GM12878 (cell line): Measurements from ENCODE around the gene CCNJ. TPM values are rescaled to one million over a fixed set of nuclear protein-coding genes. Genes with fewer than 3 reads are reported as not detected.

Experiments used
- ATAC-seq: fragments of 200-7000 bp; cut with Tn5 transposase; 3 replicates; pipeline ENCODE4 v1.9.1; 2020; ENCODE audit warnings: mild to moderate bottlenecking, moderate library complexity
- BruUV-seq: library from RNA; stranded (reverse); fragments of 400-500 nt; replicated peaks from 2 replicates; lab custom pipeline; 2021; lab: Mats Ljungman, UMichigan
- CTCF ChIA-PET: fragments of 300-600 bp; sonication (Branson Sonifier 250); formaldehyde crosslinking; extraction: SDS; loops from one replicate; lab custom pipeline; 2021; ENCODE audit warnings: inconsistent platforms; lab: Yijun Ruan, JAX
- POLR2A ChIA-PET: fragments of 350-600 bp; formaldehyde crosslinking; extraction: SDS; loops from one replicate; lab custom pipeline; 2021; ENCODE audit warnings: inconsistent platforms; lab: Charles Lee
- RAD21 ChIA-PET: fragments of 300-600 bp; sonication (Branson Sonifier 250); formaldehyde crosslinking; loops from one replicate; lab custom pipeline; 2023; ENCODE audit warnings: antibody characterized with exemption; ENCODE audit not compliant: unreplicated experiment; lab: Charles Lee
- SMC1A ChIA-PET: fragments of 300-600 bp; sonication (Branson Sonifier 250); formaldehyde crosslinking; loops from one replicate; lab custom pipeline; 2023; ENCODE audit not compliant: unreplicated experiment, uncharacterized antibody; lab: Charles Lee
- DNase-seq: peaks from one replicate; pipeline ENCODE4 v3.0.0-alpha.2; 2011; ENCODE audit warnings: low read depth, low spot score
- FAIRE-seq: peaks from 3 replicates; lab custom pipeline; 2011; peaks lifted over from hg19 to GRCh38; lab: Jason Lieb, UNC
- H2AFZ ChIP-seq: 2 replicates; pipeline ENCODE4 v1.6.0; 2011; ENCODE audit warnings: low read depth, low read length, control low read depth; ENCODE audit not compliant: control insufficient read depth
- H3K27ac ChIP-seq: 2 replicates; pipeline ENCODE4 v1.5.1; 2011; ENCODE audit warnings: control low read depth; ENCODE audit not compliant: control insufficient read depth, insufficient read depth
- H3K27me3 ChIP-seq, 2 experiments: replicated peaks in 1 of 2; 2 replicates each; pipeline versions ENCODE4 v1.6.0 to v1.6.1; 2011; ENCODE audit warnings: low read length in 1 of 2; ENCODE audit not compliant: control insufficient read depth in 2 of 2, insufficient read depth in 2 of 2
- H3K36me3 ChIP-seq, 2 experiments: 2 replicates each; pipeline ENCODE4 v1.5.1; 2011; ENCODE audit warnings: low read length in 1 of 2; ENCODE audit not compliant: control insufficient read depth in 2 of 2, insufficient read depth in 2 of 2
- H3K4me1 ChIP-seq: 2 replicates; pipeline ENCODE4 v1.6.1; 2011; ENCODE audit warnings: mild to moderate bottlenecking, low read length, moderate library complexity, mixed read lengths; ENCODE audit not compliant: control insufficient read depth, insufficient read depth
- H3K4me2 ChIP-seq: 2 replicates; pipeline ENCODE4 v1.6.0; 2011; ENCODE audit warnings: control low read depth; ENCODE audit not compliant: control insufficient read depth, insufficient read depth
- H3K4me3 ChIP-seq: fragments of 200-600 bp; sonication (generic); 2 replicates; pipeline ENCODE4 v1.5.1; 2016
- H3K79me2 ChIP-seq: 2 replicates; pipeline ENCODE4 v1.6.0; 2011; ENCODE audit warnings: low read length; ENCODE audit not compliant: control insufficient read depth, insufficient read depth
- H3K9ac ChIP-seq: 2 replicates; pipeline ENCODE4 v1.8.0; 2011; ENCODE audit warnings: low read length, control low read depth, mixed read lengths; ENCODE audit not compliant: control insufficient read depth, insufficient read depth
- H3K9me3 ChIP-seq: replicated peaks from 3 replicates; pipeline ENCODE4 v1.5.1; 2011; ENCODE audit warnings: mild to moderate bottlenecking, low read length; ENCODE audit not compliant: control insufficient read depth, insufficient read depth
- H4K20me1 ChIP-seq: 2 replicates; pipeline ENCODE4 v1.6.0; 2011; ENCODE audit not compliant: control insufficient read depth, insufficient read depth
- CBX5 ChIP-seq: sonication (generic); IDR thresholded peaks from 2 replicates; pipeline ENCODE4 v1.6.1; 2016; ENCODE audit warnings: low read depth, moderate library complexity, mild to moderate bottlenecking, inconsistent platforms
- DPF2 ChIP-seq: fragments of 450-650 bp; IDR thresholded peaks from 2 replicates; pipeline ENCODE4 v1.6.1; 2017; ENCODE audit warnings: mild to moderate bottlenecking
- EED ChIP-seq: sonication (generic); IDR thresholded peaks from 2 replicates; pipeline ENCODE4 v1.6.1; 2016; ENCODE audit warnings: antibody characterized with exemption, low read depth
- ETV6 ChIP-seq, 2 experiments: fragments of 450-650 bp in 1 of 2; IDR thresholded peaks in 1 of 2; conservative IDR thresholded peaks in 1 of 2; 2 replicates each; pipeline ENCODE4 v1.6.1; 2014; ENCODE audit warnings: antibody characterized with exemption in 1 of 2, borderline replicate concordance in 1 of 2, low read depth in 1 of 2, mild to moderate bottlenecking in 1 of 2, moderate library complexity in 1 of 2
- KAT2A ChIP-seq: conservative IDR thresholded peaks from 2 replicates; pipeline ENCODE4 v1.6.1; 2011; ENCODE audit warnings: low read depth, low read length; ENCODE audit not compliant: control insufficient read depth
- MTA3 ChIP-seq: IDR thresholded peaks from 2 replicates; pipeline ENCODE4 v1.6.1; 2012; ENCODE audit warnings: low read length, inconsistent platforms, borderline replicate concordance
- POU2F2 ChIP-seq: IDR thresholded peaks from 3 replicates; pipeline ENCODE4 v1.6.1; 2011; ENCODE audit warnings: low read depth, mild to moderate bottlenecking, low read length, borderline replicate concordance
- RAD21 ChIP-seq: IDR thresholded peaks from 2 replicates; pipeline ENCODE4 v1.6.1; 2011; ENCODE audit warnings: mild to moderate bottlenecking, low read depth, low read length, moderate library complexity; ENCODE audit not compliant: insufficient read depth
- RAD51 ChIP-seq: fragments of 450-650 bp; IDR thresholded peaks from 2 replicates; pipeline ENCODE4 v1.6.1; 2016; ENCODE audit warnings: moderate library complexity, mild to moderate bottlenecking, inconsistent platforms
- RCOR1 ChIP-seq: conservative IDR thresholded peaks from 2 replicates; pipeline ENCODE4 v1.6.1; 2012; ENCODE audit warnings: low read depth, low read length, improper control_type of control experiment
- SMARCA5 ChIP-seq: fragments of 450-650 bp; IDR thresholded peaks from 2 replicates; pipeline ENCODE4 v1.6.1; 2017; ENCODE audit warnings: mild to moderate bottlenecking
- SMC3 ChIP-seq: IDR thresholded peaks from 2 replicates; pipeline ENCODE4 v1.6.1; 2011; ENCODE audit warnings: low read length, improper control_type of control experiment, borderline replicate concordance
- SUPT20H ChIP-seq: IDR thresholded peaks from 2 replicates; pipeline ENCODE4 v1.6.1; 2011; ENCODE audit warnings: low read depth, mild to moderate bottlenecking, low read length, moderate library complexity, borderline replicate concordance; ENCODE audit not compliant: control insufficient read depth
- TARDBP ChIP-seq: IDR thresholded peaks from 2 replicates; pipeline ENCODE4 v1.6.1; 2016; ENCODE audit warnings: borderline replicate concordance
- ZNF207 ChIP-seq: fragments of 450-650 bp; IDR thresholded peaks from 2 replicates; pipeline ENCODE4 v1.6.1; 2014; ENCODE audit warnings: antibody characterized with exemption, mild to moderate bottlenecking, borderline replicate concordance
- WGBS: methylation state at CpG from one replicate; pipeline ENCODE4 v1.1.6; 2016; ENCODE audit warnings: low lambda C conversion rate; ENCODE audit not compliant: insufficient replicate concordance, insufficient coverage; ENCODE audit errors: missing lambda C conversion rate; 5-methylcytosine and 5-hydroxymethylcytosine counted together
- in situ Hi-C: fragments of 300-500 bp; cut with MboI; formaldehyde crosslinking; loops from 9 replicates; pipeline ENCODE4 v1.14.3; 2018; ENCODE audit warnings: mixed read lengths
- intact Hi-C: fragments of 100-400 bp; cut with micrococcal nuclease; formaldehyde crosslinking; loops from one replicate; pipeline ENCODE4 v1.14.2; 2022; ENCODE audit not compliant: unreplicated experiment
- polyA plus RNA-seq, 11 experiments: library from polyadenylated mRNA; depleted of rRNA in 4 of 11; unstranded in 6 of 11; stranded (reverse) in 5 of 11; fragments of >200 nt; fragmentation: Nextera tagmentation in 4 of 11; fragmentation: Illumina TruSeq in 1 of 11; extraction: Ambion mirVana in 4 of 11; extraction: Trizol in 1 of 11; gene quantifications; 1 replicate in 1 of 11; 2 replicates in 10 of 11; pipeline versions ENCODE4 v1.2.1 to v1.2.3, GENCODE V29; 2011 to 2016; ENCODE audit warnings: inconsistent platforms in 2 of 11, missing spikeins in 2 of 11, low read depth in 1 of 11
- total RNA-seq, 4 experiments: library from RNA; depleted of rRNA in 3 of 4; stranded (reverse); fragments of >200 nt in 3 of 4; fragmentation: Illumina TruSeq in 1 of 4; extraction: Trizol in 1 of 4; gene quantifications; 2 replicates each; pipeline versions ENCODE4 v1.2.1 to v1.2.3, GENCODE V29; 2013 to 2021
- TF ChIP-seq, protein P1 (sequence below): IDR thresholded peaks from 2 replicates; pipeline ENCODE4 v1.6.1; 2012; ENCODE audit warnings: improper control_type of control experiment, low read depth, low read length; ENCODE audit not compliant: insufficient replicate concordance
- TF ChIP-seq, protein P2 (sequence below): IDR thresholded peaks from 2 replicates; pipeline ENCODE4 v1.6.1; 2011; ENCODE audit warnings: mild to moderate bottlenecking, low read depth, low read length, moderate library complexity; ENCODE audit not compliant: insufficient replicate concordance

CCNJ gene
- total and polyA plus RNA-seq, 10 of the 15 experiments (the other 5 are each of a cell fraction or from before 2014, with no cell fraction given) = 0.56 to 8.8 (median 6.6) TPM

DNA sequence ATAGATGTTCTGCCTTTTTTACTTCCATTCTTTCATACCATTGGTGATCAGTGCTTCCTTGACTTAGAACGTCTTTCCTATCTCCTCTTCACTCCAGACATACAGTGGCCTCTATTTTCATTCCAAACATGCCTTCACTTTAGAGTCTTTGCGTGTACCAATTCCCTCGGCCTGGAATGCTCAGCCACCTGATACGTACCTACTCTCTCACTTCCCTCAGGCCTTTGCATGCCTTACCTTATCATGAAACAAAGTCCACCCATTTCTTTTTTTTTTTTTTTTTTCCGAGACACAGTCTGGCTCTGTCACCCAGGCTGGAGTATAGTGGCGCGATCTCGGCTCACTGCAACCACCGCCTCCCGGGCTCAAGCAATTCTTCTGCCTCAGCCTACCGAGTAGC, 2.2 kb upstream of the CCNJ start:
- no peaks in the 10 kb centered on the region for H3K27me3 ChIP-seq
- H3K9me3 ChIP-seq = no peaks in the 10 kb centered on the region
- CTCF ChIA-PET = no interaction called here
- WGBS = 98% methylated on average over 8 of the region's 11 CpGs
- TF ChIP-seq RAD51 = no peak
- TF ChIP-seq KAT2A = no peak
- no peak for TF ChIP-seq ZNF207
- no peak for TF ChIP-seq MTA3
- TF ChIP-seq DPF2 = no peak
- TF ChIP-seq SMARCA5 = no peak
- TF ChIP-seq POU2F2 = no peak
- TF ChIP-seq TARDBP = no peak
- no peak for TF ChIP-seq RCOR1
- TF ChIP-seq CBX5 = no peak
- TF ChIP-seq RAD21 = no peak
- no peak for TF ChIP-seq SUPT20H
- no peak for TF ChIP-seq ETV6 (conservative IDR thresholded peaks at IDR 0.05 in 1 of 2, IDR thresholded peaks at IDR 0.05 in 1 of 2; ENCODE audit: borderline replicate concordance in 1 of 2, low read depth in 1 of 2)
- TF ChIP-seq, protein P1, sequence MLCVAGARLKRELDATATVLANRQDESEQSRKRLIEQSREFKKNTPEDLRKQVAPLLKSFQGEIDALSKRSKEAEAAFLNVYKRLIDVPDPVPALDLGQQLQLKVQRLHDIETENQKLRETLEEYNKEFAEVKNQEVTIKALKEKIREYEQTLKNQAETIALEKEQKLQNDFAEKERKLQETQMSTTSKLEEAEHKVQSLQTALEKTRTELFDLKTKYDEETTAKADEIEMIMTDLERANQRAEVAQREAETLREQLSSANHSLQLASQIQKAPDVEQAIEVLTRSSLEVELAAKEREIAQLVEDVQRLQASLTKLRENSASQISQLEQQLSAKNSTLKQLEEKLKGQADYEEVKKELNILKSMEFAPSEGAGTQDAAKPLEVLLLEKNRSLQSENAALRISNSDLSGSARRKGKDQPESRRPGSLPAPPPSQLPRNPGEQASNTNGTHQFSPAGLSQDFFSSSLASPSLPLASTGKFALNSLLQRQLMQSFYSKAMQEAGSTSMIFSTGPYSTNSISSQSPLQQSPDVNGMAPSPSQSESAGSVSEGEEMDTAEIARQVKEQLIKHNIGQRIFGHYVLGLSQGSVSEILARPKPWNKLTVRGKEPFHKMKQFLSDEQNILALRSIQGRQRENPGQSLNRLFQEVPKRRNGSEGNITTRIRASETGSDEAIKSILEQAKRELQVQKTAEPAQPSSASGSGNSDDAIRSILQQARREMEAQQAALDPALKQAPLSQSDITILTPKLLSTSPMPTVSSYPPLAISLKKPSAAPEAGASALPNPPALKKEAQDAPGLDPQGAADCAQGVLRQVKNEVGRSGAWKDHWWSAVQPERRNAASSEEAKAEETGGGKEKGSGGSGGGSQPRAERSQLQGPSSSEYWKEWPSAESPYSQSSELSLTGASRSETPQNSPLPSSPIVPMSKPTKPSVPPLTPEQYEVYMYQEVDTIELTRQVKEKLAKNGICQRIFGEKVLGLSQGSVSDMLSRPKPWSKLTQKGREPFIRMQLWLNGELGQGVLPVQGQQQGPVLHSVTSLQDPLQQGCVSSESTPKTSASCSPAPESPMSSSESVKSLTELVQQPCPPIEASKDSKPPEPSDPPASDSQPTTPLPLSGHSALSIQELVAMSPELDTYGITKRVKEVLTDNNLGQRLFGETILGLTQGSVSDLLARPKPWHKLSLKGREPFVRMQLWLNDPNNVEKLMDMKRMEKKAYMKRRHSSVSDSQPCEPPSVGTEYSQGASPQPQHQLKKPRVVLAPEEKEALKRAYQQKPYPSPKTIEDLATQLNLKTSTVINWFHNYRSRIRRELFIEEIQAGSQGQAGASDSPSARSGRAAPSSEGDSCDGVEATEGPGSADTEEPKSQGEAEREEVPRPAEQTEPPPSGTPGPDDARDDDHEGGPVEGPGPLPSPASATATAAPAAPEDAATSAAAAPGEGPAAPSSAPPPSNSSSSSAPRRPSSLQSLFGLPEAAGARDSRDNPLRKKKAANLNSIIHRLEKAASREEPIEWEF = no peak
- TF ChIP-seq SMC3 = no peak
- TF ChIP-seq EED = no peak
- TF ChIP-seq, protein P2, sequence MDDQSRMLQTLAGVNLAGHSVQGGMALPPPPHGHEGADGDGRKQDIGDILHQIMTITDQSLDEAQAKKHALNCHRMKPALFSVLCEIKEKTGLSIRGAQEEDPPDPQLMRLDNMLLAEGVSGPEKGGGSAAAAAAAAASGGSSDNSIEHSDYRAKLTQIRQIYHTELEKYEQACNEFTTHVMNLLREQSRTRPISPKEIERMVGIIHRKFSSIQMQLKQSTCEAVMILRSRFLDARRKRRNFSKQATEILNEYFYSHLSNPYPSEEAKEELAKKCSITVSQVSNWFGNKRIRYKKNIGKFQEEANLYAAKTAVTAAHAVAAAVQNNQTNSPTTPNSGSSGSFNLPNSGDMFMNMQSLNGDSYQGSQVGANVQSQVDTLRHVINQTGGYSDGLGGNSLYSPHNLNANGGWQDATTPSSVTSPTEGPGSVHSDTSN = no peak
- TF ChIP-seq, all 136 proteins: peak for 0
- RAD21 ChIA-PET = no interaction called here
- no peak for DNase-seq
- in situ Hi-C loops = no loop called here
- no peak overlapping the region for H2AFZ ChIP-seq
- SMC1A ChIA-PET = no interaction called here
- no peak overlapping the region for H3K9ac ChIP-seq
- no peak overlapping the region for H3K4me3 ChIP-seq
- H3K4me1 ChIP-seq = peaks cover 6% of the 10 kb centered on the region
- no peak for FAIRE-seq
- H3K4me2 ChIP-seq = no peak overlapping the region
- H3K79me2 ChIP-seq = peaks cover 33% of the 10 kb centered on the region
- no peak overlapping the region for H3K27ac ChIP-seq
- POLR2A ChIA-PET = no interaction called here
- no TSS peak for BruUV-seq
- no peak for ATAC-seq
- intact Hi-C loops = loop anchor here (10.0 kb wide), 1 partner anchor 254 kb away; no protein-coding TSS in a partner anchor
- no peaks in the 10 kb centered on the region for H4K20me1 ChIP-seq
- no peaks in the 10 kb centered on the region for H3K36me3 ChIP-seq
